TTC549 (cell line): ENCODE results near the gene HASPIN.

ENCODE experiments used
- FAIRE-seq: peaks from 2 replicates; lab custom pipeline; 2012; peaks lifted over from hg19 to GRCh38; lab: Jason Lieb, UNC

HASPIN gene

DNA sequence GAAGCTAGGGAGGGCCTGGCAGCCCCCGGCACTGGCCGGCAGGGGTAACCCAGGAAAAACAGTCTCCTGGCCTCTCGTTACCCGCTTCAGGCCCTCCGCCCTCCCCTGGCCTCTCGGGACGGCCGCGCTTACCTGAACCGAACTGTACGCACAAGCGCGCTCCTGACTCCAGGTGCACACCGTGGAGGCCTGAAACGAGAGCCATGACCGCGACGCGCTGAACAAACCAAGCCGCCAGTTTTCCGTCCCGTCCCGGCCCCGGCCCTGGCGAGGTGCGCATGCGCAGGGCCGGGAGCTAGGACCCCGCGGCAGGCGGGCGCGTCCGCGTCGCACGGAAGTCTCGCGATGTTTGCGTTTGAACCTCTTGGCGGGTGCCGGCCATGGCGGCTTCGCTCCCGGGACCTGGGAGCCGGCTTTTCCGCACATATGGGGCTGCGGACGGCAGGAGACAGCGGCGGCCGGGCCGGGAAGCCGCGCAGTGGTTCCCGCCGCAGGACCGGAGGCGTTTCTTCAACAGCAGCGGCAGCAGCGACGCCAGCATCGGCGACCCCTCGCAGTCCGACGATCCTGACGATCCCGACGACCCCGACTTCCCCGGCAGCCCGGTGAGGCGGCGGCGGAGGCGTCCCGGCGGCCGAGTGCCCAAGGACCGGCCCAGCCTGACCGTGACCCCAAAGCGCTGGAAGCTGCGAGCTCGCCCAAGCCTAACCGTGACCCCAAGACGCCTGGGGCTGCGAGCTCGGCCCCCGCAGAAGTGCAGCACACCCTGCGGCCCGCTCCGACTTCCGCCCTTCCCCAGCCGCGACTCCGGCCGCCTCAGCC, at the start of gene HASPIN:
Gene HASPIN (plus strand): TSS at position 348 of the 822 bp plus-strand sequence. CDS start 33 bp downstream, at position 381.
- no peak for FAIRE-seq

DNA sequence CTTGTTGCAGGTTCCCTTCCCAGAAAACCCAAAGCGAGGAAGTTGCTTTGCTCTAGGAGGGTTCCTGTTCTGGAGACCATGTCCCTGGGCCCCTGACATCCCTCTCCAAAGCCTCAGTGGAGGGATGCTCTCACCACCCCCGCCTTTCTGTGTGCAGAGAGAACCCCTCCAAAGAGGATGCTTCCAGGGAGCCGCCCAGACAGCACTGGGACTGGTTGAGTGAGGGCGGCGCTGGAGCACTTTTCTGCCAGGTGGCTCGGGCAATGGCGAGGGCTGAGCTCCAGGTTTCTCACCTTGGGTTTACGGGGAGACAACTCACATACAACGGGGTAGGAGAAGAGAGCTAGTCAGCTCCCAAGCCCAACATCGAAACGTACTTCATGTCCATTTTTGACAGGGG, 47.8 kb upstream of the HASPIN start:
- no peak for FAIRE-seq

DNA sequence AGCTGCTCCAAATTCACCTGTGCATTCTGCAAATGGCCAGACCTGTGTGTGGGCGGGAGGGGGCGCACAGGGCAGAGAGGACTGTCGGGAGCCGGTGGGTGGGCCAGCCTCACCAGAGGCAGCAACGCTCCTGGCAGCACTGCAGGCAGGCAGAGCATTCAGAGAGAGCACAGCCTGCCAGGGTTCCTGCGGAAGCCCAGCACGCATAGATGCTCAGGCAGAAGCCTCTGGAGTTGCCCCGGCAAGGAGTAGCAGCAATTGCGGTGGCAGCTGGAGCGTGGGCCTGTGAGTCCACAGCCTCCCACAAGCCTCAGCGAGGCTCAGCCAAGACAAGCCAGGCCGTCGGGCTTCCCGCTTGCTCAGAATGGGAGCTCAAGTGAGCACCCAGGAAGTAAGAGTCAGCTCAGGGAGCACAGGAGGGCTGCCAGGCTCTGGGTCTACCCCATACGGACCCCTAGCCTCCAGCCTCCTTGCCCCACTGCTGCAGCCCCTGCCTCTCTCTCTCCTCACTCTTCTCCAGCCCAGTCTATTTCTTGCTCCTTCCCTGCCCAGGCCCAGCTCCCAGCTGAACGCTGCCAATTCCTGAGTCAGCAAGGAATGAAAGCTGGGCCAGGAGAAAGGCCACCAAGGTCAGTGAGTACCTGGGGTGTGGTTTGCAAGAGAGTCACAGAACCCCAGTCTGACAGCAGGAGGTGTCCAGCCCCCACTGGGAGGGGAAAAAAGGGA, 45.4 kb upstream of the HASPIN start:
- no peak for FAIRE-seq

GRCh38 chr17:3678821-3679530, 44.7 kb upstream of the HASPIN start:
- FAIRE-seq: no peak

- FAIRE-seq: no peak
Observed at GRCh38 chr17:3679531-3680126, 44.1 kb upstream of the HASPIN start.

DNA sequence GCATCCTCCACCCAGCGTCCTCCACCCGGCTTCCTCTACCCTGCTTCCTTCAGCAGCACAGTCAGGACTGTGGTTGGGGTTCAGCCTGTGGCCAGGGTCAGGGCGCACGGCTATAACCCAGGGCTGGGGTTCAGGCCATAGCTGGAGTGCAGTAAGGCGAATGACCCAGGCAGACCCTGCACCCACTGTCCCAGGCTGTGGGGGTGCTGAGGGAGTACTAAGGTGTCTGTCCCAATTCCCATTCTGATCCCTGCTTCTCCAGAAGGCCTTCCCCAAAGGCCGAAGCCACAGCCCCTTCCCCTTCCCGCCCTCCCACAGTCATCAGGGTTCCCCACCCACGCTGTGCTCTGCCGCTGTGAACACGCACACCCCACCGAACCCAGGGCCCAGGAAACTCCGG, 42.6 kb upstream of the HASPIN start:
- no peak for FAIRE-seq

GRCh38 chr17:3681565-3681964, 42.1 kb upstream of the HASPIN start:
- no peak for FAIRE-seq

DNA sequence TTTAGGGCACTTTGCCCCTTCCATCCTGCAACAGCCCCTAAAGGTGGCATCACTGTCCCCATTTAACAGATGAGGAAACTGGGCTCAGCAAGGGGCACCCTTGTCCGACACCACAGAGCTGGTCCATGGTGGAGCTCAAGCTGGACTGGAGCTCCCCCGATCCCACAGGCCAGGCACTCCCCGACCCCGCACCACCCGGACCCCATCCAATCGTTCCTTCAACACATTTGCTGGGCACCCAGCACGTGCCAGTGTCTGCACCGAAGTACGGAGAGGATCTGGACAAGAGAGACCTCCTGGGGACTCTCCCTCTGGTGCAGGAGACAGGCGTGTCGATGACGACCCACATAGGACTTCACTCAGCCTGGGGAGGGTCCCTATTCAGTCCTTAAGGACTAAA, 41.7 kb upstream of the HASPIN start:
- no peak for FAIRE-seq

- no peak for FAIRE-seq
Observed at GRCh38 chr17:3683054-3683511, 40.6 kb upstream of the HASPIN start.

DNA sequence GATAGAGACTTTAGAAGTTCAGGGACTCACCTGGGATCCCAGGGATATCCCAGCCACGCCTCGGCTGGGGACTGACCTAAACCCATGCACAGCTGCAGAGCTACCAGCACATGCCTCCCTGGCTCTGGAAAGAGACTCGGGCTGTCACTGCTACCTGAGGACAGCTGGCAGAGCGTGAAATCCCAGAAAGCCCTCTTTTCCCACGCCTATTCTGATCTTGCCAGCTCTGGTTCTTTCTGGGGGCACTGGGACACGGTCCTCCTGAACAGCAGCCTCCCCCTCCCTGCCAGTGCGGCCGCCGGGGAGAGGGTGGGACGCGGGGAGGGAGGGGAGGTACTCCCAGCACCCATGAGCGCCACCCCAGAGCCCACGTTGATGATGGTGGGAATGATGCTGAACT, 38.5 kb upstream of the HASPIN start:
- no peak for FAIRE-seq

- FAIRE-seq: no peak
Observed at GRCh38 chr17:3688027-3688553, 35.6 kb upstream of the HASPIN start.

GRCh38 chr17:3688852-3689261, 34.8 kb upstream of the HASPIN start:
- FAIRE-seq: no peak

DNA sequence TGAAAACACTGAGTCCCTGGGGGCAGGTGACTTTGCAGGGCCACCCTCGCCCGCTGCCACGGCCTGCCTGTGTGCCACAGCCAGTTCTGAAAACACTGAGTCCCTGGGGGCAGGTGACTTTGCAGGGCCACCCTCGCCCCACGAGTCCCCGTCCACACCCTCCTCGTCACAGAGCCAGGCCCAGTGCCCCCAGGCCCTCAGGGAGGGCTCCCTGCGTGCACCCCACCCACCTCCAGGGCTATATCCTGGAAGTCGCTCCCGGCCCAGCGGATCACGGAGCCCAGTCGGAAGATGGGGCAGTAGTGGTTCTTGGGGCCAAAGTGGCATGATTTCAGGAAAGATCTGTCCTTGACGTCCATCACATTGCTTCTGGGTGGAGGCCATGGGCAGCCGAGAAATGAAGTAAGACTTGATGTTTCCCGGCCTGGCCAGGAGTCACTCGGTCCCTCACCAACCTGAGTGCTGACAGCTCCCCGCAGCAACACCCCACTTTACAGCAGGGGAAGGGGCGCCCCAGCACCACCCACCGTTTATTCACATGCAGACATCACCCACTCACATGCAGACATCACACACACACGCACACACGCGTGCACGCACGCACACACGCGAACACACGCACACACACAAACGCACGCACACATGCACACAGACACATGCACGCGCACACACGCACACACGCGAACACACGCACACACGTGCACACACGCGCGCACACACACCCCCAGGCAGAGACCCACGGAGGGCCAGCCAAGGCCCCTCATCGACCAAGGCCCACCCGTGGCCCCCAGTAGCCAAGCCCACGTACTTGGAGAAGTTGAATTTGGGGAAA, 34.2 kb upstream of the HASPIN start:
- no peak for FAIRE-seq

- no peak for FAIRE-seq
Observed at GRCh38 chr17:3690094-3690715, 33.5 kb upstream of the HASPIN start.

- no peak for FAIRE-seq
Observed at GRCh38 chr17:3691617-3692067, 32.1 kb upstream of the HASPIN start.

DNA sequence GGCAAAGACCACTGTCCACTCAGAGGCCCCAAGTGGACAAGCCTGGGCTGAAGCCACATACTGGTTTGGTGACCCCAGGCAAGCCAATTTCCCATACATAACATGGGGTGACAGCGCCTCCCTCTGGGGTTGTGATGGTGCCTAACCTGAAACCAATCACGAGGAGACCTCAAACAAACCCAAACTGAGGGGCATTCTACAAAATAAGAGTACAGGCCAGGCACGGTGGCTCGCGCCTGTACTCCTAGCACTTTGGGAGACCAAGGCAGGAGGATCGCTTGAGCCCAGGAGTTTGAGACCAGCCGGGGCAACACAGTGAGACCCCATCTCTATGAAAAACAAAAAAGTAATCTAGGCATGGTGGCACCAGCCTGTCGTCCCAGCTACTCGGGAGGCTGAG, 31.4 kb upstream of the HASPIN start:
- no peak for FAIRE-seq

GRCh38 chr17:3693141-3693540, 30.6 kb upstream of the HASPIN start:
- no peak for FAIRE-seq

GRCh38 chr17:3693829-3694231, 29.9 kb upstream of the HASPIN start:
- no peak for FAIRE-seq

GRCh38 chr17:3695129-3695722, 28.5 kb upstream of the HASPIN start:
- FAIRE-seq: no peak

- no peak for FAIRE-seq
Observed at GRCh38 chr17:3695723-3696411, 27.8 kb upstream of the HASPIN start, which contains the start of gene P2RX5. TSS of gene P2RX5 (minus strand) at chr17:3696155. CDS start at chr17:3696005, 150 bp downstream.
